Progenitor cell of endocrine pancreas (in vitro differentiated cells): ENCODE data around the gene MMP17. TPM values are rescaled to one million over a fixed set of nuclear protein-coding genes. Genes with fewer than 3 reads are reported as not detected.

Experiments used
- DNase-seq: peaks from one replicate; pipeline ENCODE4 v3.0.0; 2021; ENCODE audit warnings: low spot score; ENCODE audit not compliant: unreplicated experiment
- H3K27ac Mint-ChIP-seq: 2 replicates; pipeline ENCODE4 v1.8.0; 2021; ENCODE audit warnings: mild to moderate bottlenecking, moderate library complexity, mixed read lengths
- H3K27me3 Mint-ChIP-seq: 2 replicates; pipeline ENCODE4 v1.8.0; 2021; ENCODE audit warnings: mixed read lengths
- H3K36me3 Mint-ChIP-seq: 2 replicates; pipeline ENCODE4 v1.8.0; 2022; ENCODE audit warnings: mixed read lengths; ENCODE audit not compliant: insufficient read depth
- H3K4me1 Mint-ChIP-seq: 2 replicates; pipeline ENCODE4 v1.8.0; 2021; ENCODE audit warnings: low read depth, mixed read lengths
- H3K4me3 Mint-ChIP-seq: 2 replicates; pipeline ENCODE4 v1.8.0; 2021; ENCODE audit warnings: low read depth, mild to moderate bottlenecking, moderate library complexity, mixed read lengths
- H3K9me3 Mint-ChIP-seq: 2 replicates; pipeline ENCODE4 v1.8.0; 2021; ENCODE audit warnings: low read depth, mixed read lengths
- total RNA-seq: library from RNA; stranded (reverse); gene quantifications from 2 replicates; pipeline ENCODE4 v1.2.1, GENCODE V29; 2021
- TF ChIP-seq, protein P1 (sequence below): fragments of 200-600 bp; sonication (generic); IDR thresholded peaks from one replicate; pipeline ENCODE4 v1.5.0; 2021; ENCODE audit warnings: antibody characterized with exemption, mild to moderate bottlenecking; ENCODE audit not compliant: unreplicated experiment

The MMP17 gene
- total RNA-seq, 1 donor from 2014 or later = 0.48 TPM

DNA sequence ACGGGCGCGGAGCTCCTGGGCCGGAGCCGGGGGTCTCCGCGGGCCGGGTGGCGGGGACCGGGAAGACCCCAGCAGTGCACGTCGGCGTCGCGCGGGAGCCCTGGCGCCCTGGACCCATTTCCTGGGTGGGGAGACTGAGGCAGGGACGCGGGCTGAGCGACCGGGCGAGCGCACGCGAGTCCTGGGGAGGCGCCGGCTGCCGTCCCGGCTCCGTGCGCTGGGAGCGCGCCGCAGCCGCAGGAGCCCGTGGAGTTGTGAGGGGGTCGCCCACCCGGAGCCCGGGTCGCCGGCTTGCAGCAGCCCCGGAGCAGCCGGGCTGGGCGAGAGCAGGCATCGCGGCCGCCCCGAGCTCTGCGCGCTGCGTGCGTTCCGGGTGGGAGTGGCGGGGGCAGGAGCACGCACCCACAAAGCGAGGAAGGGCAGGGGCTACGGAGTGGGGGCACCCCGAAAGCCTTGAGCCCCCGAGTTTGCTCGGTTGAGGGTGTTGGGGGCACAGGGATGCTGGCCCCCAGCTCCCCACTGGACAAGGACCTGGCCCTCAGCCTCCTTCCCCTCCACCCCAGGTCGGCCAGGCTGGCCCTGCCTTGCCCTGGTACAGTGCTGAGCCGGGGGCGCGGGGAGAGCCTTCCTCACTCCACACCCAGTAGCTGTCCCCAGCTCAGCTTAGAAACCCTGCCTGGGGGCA lies 620 bp downstream of the MMP17 start:
- Mint-ChIP-seq H3K9me3 (no peaks in the 10 kb centered on the region), H3K36me3 (no peaks in the 10 kb centered on the region)
- DNase-seq = no peak

DNA sequence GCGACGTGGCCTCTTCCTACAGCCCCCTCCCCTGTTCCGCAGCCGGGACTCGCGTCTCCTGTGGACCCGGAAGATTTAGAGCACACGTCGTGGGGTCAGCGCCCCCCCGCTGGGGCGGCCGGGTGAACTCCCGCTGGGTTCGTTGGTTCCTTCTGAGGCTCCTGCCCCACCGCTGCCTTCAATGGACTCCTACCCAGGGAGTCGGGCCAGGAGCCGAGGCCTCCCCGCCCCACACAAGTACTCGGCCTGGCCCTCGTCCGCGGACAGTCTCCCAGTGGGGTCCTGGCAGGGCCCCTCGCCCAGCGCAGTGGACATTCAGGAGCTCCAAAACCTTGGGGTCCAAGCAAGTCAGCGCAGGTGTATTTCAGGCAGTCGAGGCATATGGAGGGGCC lies 1.2 kb downstream of the MMP17 start:
- no peaks in the 10 kb centered on the region for H3K36me3 Mint-ChIP-seq
- no peak overlapping the region for H3K27ac Mint-ChIP-seq
- peak overlapping the region; percentile 51 for H3K4me3 Mint-ChIP-seq
- TF ChIP-seq, protein P1, sequence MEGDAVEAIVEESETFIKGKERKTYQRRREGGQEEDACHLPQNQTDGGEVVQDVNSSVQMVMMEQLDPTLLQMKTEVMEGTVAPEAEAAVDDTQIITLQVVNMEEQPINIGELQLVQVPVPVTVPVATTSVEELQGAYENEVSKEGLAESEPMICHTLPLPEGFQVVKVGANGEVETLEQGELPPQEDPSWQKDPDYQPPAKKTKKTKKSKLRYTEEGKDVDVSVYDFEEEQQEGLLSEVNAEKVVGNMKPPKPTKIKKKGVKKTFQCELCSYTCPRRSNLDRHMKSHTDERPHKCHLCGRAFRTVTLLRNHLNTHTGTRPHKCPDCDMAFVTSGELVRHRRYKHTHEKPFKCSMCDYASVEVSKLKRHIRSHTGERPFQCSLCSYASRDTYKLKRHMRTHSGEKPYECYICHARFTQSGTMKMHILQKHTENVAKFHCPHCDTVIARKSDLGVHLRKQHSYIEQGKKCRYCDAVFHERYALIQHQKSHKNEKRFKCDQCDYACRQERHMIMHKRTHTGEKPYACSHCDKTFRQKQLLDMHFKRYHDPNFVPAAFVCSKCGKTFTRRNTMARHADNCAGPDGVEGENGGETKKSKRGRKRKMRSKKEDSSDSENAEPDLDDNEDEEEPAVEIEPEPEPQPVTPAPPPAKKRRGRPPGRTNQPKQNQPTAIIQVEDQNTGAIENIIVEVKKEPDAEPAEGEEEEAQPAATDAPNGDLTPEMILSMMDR = no peak
- no peak for DNase-seq
- H3K4me1 Mint-ChIP-seq = no peaks in the 10 kb centered on the region
- H3K27me3 Mint-ChIP-seq = peaks cover 54% of the 10 kb centered on the region
- no peaks in the 10 kb centered on the region for H3K9me3 Mint-ChIP-seq

More for the DNA sequence above, 620 bp downstream of the MMP17 start:
- Mint-ChIP-seq H3K27me3 (peaks cover 56% of the 10 kb centered on the region), H3K4me1 (no peaks in the 10 kb centered on the region), H3K4me3 (peak overlapping the region; percentile 51), H3K27ac (no peak overlapping the region)
- TF ChIP-seq, protein P1 = no peak

DNA sequence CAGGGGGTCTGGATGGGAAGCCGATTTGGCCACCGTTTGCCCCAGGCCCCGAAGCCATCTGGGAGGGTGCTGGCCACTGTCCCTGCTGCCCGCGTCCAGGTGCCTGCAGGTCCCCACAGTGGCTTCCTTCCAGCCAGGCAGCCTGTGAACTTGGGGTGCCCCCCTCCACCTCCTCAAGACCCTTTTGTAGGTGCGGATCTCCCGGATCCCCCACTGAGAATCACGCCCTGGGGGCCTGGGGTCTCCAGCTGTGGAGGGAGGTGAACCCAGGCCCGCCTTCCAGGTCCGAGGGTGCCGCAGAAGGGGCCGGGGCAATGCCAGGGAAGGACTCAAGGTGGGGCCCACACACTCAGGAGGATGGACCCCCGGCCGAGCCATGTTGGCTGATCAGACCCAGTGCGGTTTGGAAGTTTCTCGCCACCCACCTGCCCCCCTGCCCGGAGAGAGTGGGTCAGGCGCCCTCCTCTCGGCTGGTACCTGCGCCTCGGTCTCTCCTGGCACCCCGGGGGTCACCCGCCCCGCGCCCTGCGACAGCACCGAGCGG lies 1.7 kb downstream of the MMP17 start:
- H3K4me3 Mint-ChIP-seq = no peak overlapping the region
- H3K27me3 Mint-ChIP-seq = peaks cover 50% of the 10 kb centered on the region
- H3K4me1 Mint-ChIP-seq = no peaks in the 10 kb centered on the region
- no peak for DNase-seq
- no peaks in the 10 kb centered on the region for H3K36me3 Mint-ChIP-seq
- H3K9me3 Mint-ChIP-seq = no peaks in the 10 kb centered on the region
- H3K27ac Mint-ChIP-seq = no peak overlapping the region
- TF ChIP-seq, protein P1 = no peak

DNA sequence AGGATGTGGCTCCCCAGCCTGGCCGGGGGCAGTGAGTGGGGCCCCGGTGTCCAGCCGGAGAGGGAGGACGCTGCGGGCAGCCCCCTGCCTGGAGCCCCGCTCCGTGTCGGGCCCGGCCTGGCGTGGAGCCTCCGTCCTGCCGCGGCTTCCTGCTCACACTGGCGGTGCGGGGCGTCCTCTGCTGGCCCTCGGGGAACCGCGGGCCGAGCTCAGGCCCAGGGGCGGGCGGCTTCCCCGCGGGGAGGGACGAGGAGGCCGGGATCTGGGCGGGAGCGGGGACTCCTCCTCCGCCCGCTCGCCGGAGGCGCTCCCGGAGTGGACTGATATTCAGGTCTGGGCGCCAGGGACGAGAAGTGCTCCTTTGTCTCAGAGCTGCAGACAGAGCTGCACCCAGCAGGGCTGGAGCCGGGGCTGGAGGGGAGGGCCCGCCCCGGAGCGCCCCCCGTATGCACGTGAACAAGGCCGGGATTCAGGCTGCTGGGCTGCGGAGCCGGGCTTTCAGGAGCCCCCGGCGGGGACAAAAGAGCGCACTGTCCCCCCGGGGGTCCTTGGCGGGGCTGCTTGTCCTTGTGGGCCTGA lies 2.2 kb downstream of the MMP17 start:
- peak; percentile 54 for DNase-seq
- TF ChIP-seq, protein P1 = peak; percentile 49
- no peaks in the 10 kb centered on the region for H3K4me1 Mint-ChIP-seq
- no peaks in the 10 kb centered on the region for H3K9me3 Mint-ChIP-seq
- no peak overlapping the region for H3K27ac Mint-ChIP-seq
- no peaks in the 10 kb centered on the region for H3K36me3 Mint-ChIP-seq
- peaks cover 45% of the 10 kb centered on the region for H3K27me3 Mint-ChIP-seq
- peak overlapping the region; percentile 59 for H3K4me3 Mint-ChIP-seq

DNA sequence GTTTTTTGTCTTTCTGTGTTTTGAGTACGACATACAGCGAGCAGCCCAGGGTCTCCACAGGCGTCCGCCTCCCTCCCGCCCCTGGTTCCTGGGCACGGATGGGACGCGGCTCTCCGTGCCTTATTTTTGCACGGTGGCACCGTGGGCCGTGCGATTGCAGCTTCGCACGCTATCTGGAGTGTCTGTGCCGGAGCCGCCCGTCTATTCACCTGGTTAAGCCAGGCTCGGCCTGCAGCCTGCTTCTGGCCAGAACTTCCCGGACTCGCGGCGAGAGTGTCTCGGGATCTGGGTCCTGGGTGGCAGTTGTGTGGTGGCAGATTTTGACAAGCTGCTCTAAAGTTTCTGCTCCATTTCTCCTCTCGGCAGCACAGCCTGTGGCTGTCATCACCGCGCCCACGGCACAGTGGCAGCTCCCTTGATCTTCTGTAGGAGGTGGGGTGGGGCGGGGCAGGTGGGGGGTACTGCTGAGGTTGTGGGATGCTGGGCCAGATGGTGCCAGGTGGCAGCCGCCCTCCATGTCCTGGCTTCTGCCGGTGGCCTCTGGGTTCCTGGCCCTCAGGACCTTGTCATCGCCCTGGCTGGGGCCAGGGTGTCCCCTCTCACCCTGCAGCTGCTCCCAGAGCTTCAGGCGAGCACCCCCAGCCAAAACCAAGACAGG lies 2.9 kb downstream of the MMP17 start:
- TF ChIP-seq, protein P1 = no peak
- peaks cover 39% of the 10 kb centered on the region for H3K27me3 Mint-ChIP-seq
- H3K36me3 Mint-ChIP-seq = no peaks in the 10 kb centered on the region
- DNase-seq = no peak
- peak overlapping the region; percentile 59 for H3K4me3 Mint-ChIP-seq
- H3K4me1 Mint-ChIP-seq = no peaks in the 10 kb centered on the region
- H3K9me3 Mint-ChIP-seq = no peaks in the 10 kb centered on the region
- no peak overlapping the region for H3K27ac Mint-ChIP-seq
